HG03175 (cell line): ENCODE measurements around the gene TAF4.

Experiments used
- ATAC-seq: cut with Tn5 transposase; IDR thresholded peaks from one replicate; pipeline ENCODE4 v1.9.1; 2021; ENCODE audit warnings: mild to moderate bottlenecking, moderate library complexity; ENCODE audit not compliant: unreplicated experiment

TAF4 gene

GRCh38 chr20:62025394-62025793, 40.3 kb downstream of the TAF4 start:
- ATAC-seq, result no peak

- no peak for ATAC-seq
These were observed 41.7 kb downstream of the TAF4 start for GRCh38 chr20:62023935-62024334.

- ATAC-seq, result no peak
These were observed 43.0 kb downstream of the TAF4 start for GRCh38 chr20:62022575-62023139.

GRCh38 chr20:62021793-62022385, 43.8 kb downstream of the TAF4 start:
- ATAC-seq, result no peak

GRCh38 chr20:62020935-62021701, 44.6 kb downstream of the TAF4 start:
- no peak for ATAC-seq

GRCh38 chr20:62019881-62020492, 45.7 kb downstream of the TAF4 start:
- no peak for ATAC-seq

GRCh38 chr20:62019144-62019805, 46.4 kb downstream of the TAF4 start:
- no peak for ATAC-seq

GRCh38 chr20:62018437-62019143, 47.1 kb downstream of the TAF4 start:
- ATAC-seq, result no peak

- ATAC-seq, result no peak
These were observed 50.0 kb downstream of the TAF4 start for GRCh38 chr20:62015540-62016288.

- ATAC-seq, result no peak
These were observed 50.7 kb downstream of the TAF4 start for GRCh38 chr20:62014889-62015537.

GRCh38 chr20:62014488-62014775, 51.2 kb downstream of the TAF4 start:
- no peak for ATAC-seq

- ATAC-seq, result no peak
These were observed 53.0 kb downstream of the TAF4 start for GRCh38 chr20:62012631-62013030.

- no peak for ATAC-seq
These were observed 53.6 kb downstream of the TAF4 start for GRCh38 chr20:62011938-62012534.

GRCh38 chr20:62011403-62011790, 54.3 kb downstream of the TAF4 start:
- no peak for ATAC-seq

GRCh38 chr20:62010551-62011402, 54.9 kb downstream of the TAF4 start:
- ATAC-seq, result no peak

GRCh38 chr20:62009869-62010445, 55.7 kb downstream of the TAF4 start:
- ATAC-seq, result no peak

GRCh38 chr20:62009322-62009721, 56.4 kb downstream of the TAF4 start:
- no peak for ATAC-seq

- ATAC-seq, result no peak
These were observed 57.0 kb downstream of the TAF4 start for GRCh38 chr20:62008643-62009183.
